Liver (tissue), 9 donors: ENCODE measurements around the gene IKZF1. TPM values are rescaled to one million over a fixed set of nuclear protein-coding genes. Genes with fewer than 3 reads are reported as not detected.
A peak's percentile ranks its signal among the peaks of the same experiment; 100 is the strongest.

Experiments used
- DNase-seq: peaks from one replicate; pipeline ENCODE4 v3.0.0-alpha.2; 2017; ENCODE audit warnings: low spot score
- H3K27ac ChIP-seq, 2 donors: one replicate each; pipeline ENCODE4 v1.7.0; 2013; ENCODE audit warnings: inconsistent platforms in 2 of 2, low read length in 2 of 2, control low read depth in 1 of 2, low read depth in 1 of 2, mild to moderate bottlenecking in 1 of 2
- H3K27me3 ChIP-seq, 4 donors: one replicate each; pipeline versions ENCODE4 v1.6.1 to v1.7.0; 2013; ENCODE audit warnings: low read length in 3 of 4, inconsistent platforms in 1 of 4, mild to moderate bottlenecking in 1 of 4, moderate library complexity in 1 of 4; ENCODE audit not compliant: control insufficient read depth in 4 of 4, insufficient read depth in 4 of 4
- H3K36me3 ChIP-seq, 4 donors: one replicate each; pipeline versions ENCODE4 v1.6.1 to v1.7.0; 2013; ENCODE audit warnings: low read length in 3 of 4, mild to moderate bottlenecking in 3 of 4, low read depth in 1 of 4, moderate library complexity in 1 of 4; ENCODE audit not compliant: control insufficient read depth in 4 of 4, insufficient read depth in 3 of 4
- H3K4me1 ChIP-seq, 4 donors: one replicate each; pipeline versions ENCODE4 v1.6.1 to v1.7.0; 2013; ENCODE audit warnings: low read length in 3 of 4, mild to moderate bottlenecking in 3 of 4, moderate library complexity in 1 of 4; ENCODE audit not compliant: control insufficient read depth in 4 of 4, insufficient read depth in 4 of 4
- H3K4me3 ChIP-seq, 3 donors: one replicate each; pipeline versions ENCODE4 v1.6.1 to v1.7.0; 2013; ENCODE audit warnings: low read length in 3 of 3, control low read depth in 1 of 3, low read depth in 1 of 3, mild to moderate bottlenecking in 1 of 3
- H3K9ac ChIP-seq, 2 donors: one replicate each; pipeline ENCODE4 v1.7.0; 2013; ENCODE audit warnings: low read length in 2 of 2, mild to moderate bottlenecking in 2 of 2, moderate library complexity in 2 of 2, control low read depth in 1 of 2, low read depth in 1 of 2
- H3K9me3 ChIP-seq, 4 donors: one replicate each; pipeline versions ENCODE4 v1.6.1 to v1.7.0; 2013; ENCODE audit warnings: low read length in 3 of 4; ENCODE audit not compliant: control insufficient read depth in 4 of 4
- ATF3 ChIP-seq: IDR thresholded peaks from 2 replicates; pipeline ENCODE4 v1.6.1; 2016; ENCODE audit warnings: antibody characterized with exemption
- CTCF ChIP-seq: fragments of 150-350 bp; IDR thresholded peaks from 2 replicates; pipeline ENCODE4 v1.5.1; 2017; ENCODE audit warnings: improper control_type of control experiment, low read depth, low read length; ENCODE audit not compliant: missing input control
- EGR1 ChIP-seq, 2 donors: IDR thresholded peaks; 2 replicates each; pipeline ENCODE4 v1.6.1; 2016 to 2018; ENCODE audit warnings: antibody characterized with exemption in 2 of 2, low read depth in 2 of 2
- GABPA ChIP-seq, 2 donors: IDR thresholded peaks in 1 of 2; conservative IDR thresholded peaks in 1 of 2; 2 replicates each; pipeline ENCODE4 v1.6.1; 2016; ENCODE audit warnings: antibody characterized with exemption in 2 of 2, mild to moderate bottlenecking in 1 of 2, moderate library complexity in 1 of 2
- HNF4A ChIP-seq, 2 donors: conservative IDR thresholded peaks; 2 replicates each; pipeline ENCODE4 v1.6.1; 2016; ENCODE audit warnings: antibody characterized with exemption in 2 of 2, mild to moderate bottlenecking in 2 of 2
- HNF4G ChIP-seq: IDR thresholded peaks from 2 replicates; pipeline ENCODE4 v1.6.1; 2016; ENCODE audit warnings: antibody characterized with exemption
- JUND ChIP-seq, 2 donors: IDR thresholded peaks; 2 replicates each; pipeline ENCODE4 v1.6.1; 2016; ENCODE audit warnings: antibody characterized with exemption in 2 of 2
- MAX ChIP-seq: IDR thresholded peaks from 2 replicates; pipeline ENCODE4 v1.6.1; 2016; ENCODE audit warnings: antibody characterized with exemption
- NR2F2 ChIP-seq: IDR thresholded peaks from 2 replicates; pipeline ENCODE4 v1.6.1; 2016; ENCODE audit warnings: antibody characterized with exemption
- RAD21 ChIP-seq, 2 donors: IDR thresholded peaks; 2 replicates each; pipeline ENCODE4 v1.6.1; 2016; ENCODE audit warnings: antibody characterized with exemption in 2 of 2, mild to moderate bottlenecking in 2 of 2
- REST ChIP-seq: IDR thresholded peaks from 2 replicates; pipeline ENCODE4 v1.6.1; 2016; ENCODE audit warnings: antibody characterized with exemption, mild to moderate bottlenecking
- RXRA ChIP-seq, 2 donors: IDR thresholded peaks; 2 replicates each; pipeline ENCODE4 v1.6.1; 2017 to 2018; ENCODE audit warnings: antibody characterized with exemption in 2 of 2, mild to moderate bottlenecking in 1 of 2
- TAF1 ChIP-seq: conservative IDR thresholded peaks from 2 replicates; pipeline ENCODE4 v1.6.1; 2016; ENCODE audit warnings: antibody characterized with exemption, mild to moderate bottlenecking
- YY1 ChIP-seq: IDR thresholded peaks from 2 replicates; pipeline ENCODE4 v1.6.1; 2016; ENCODE audit warnings: antibody characterized with exemption, mild to moderate bottlenecking
- ZBTB33 ChIP-seq: IDR thresholded peaks from 2 replicates; pipeline ENCODE4 v1.6.1; 2016; ENCODE audit warnings: antibody characterized with exemption
- WGBS: extraction: QIAGEN DNeasy Blood & Tissue Kit; methylation state at CpG from one replicate; pipeline ENCODE4 v1.1.7; 2013; 5-methylcytosine and 5-hydroxymethylcytosine counted together
- polyA plus RNA-seq, 2 donors: library from polyadenylated mRNA; stranded (reverse) in 1 of 2; unstranded in 1 of 2; fragments of 200-250 nt in 1 of 2; fragments of >200 nt in 1 of 2; fragmentation: Nextera tagmentation in 1 of 2; extraction: Ambion mirVana in 1 of 2; gene quantifications; one replicate each; pipeline versions ENCODE4 v1.2.1 to v1.2.3, GENCODE V29; 2013 to 2015
- total RNA-seq, 2 donors: library from RNA; depleted of rRNA; stranded (reverse); fragments of >200 nt; gene quantifications; one replicate each; pipeline ENCODE4 v1.2.3, GENCODE V29; 2014
- donor health status: healthy.
- donor health status: healthy.
- donor health status: healthy.
- donor health status: healthy.
- donor health status: healthy.

Gene IKZF1
- total and polyA plus RNA-seq, 4 donors, result 1.6 to 43.5 (median 6.2) TPM

- 59% methylated on average over 7 of the region's 7 CpGs for WGBS
- H3K4me1 ChIP-seq, result no peaks in the 10 kb centered on the region
- H3K36me3 ChIP-seq, result no peaks in the 10 kb centered on the region
- no peak overlapping the region for H3K27ac ChIP-seq
- H3K9ac ChIP-seq, result no peak overlapping the region
- H3K9me3 ChIP-seq, result no peaks in the 10 kb centered on the region
- no peak overlapping the region for H3K4me3 ChIP-seq
- TF ChIP-seq JUND (IDR thresholded peaks at IDR 0.05) (no peak), TAF1 (no peak), GABPA (IDR thresholded peaks at IDR 0.05 in 1 of 2, conservative IDR thresholded peaks at IDR 0.05 in 1 of 2) (no peak), REST (no peak), HNF4G (no peak), RAD21 (IDR thresholded peaks at IDR 0.05) (no peak)
- DNase-seq, result peak; percentile 66
- no peaks in the 10 kb centered on the region for H3K27me3 ChIP-seq
Measured at GRCh38 chr7:50339990-50340500, 35.5 kb downstream of the IKZF1 start.

- Histone ChIP-seq H3K36me3 (no peaks in the 10 kb centered on the region), H3K4me1 (no peaks in the 10 kb centered on the region), H3K27ac (no peak overlapping the region), H3K9me3 (no peaks in the 10 kb centered on the region), H3K27me3 (no peaks in the 10 kb centered on the region), H3K9ac (no peak overlapping the region), H3K4me3 (no peak overlapping the region)
- DNase-seq, result no peak
- whole genome bisulfite sequencing, result 54% methylated on average over 1 of the region's 1 CpG
- no peak for TF ChIP-seq MAX
- no peak for TF ChIP-seq ATF3
- no peak for TF ChIP-seq EGR1 (IDR thresholded peaks at IDR 0.05; ENCODE audit: low read depth in 2 of 2)
- TF ChIP-seq NR2F2, result no peak
- TF ChIP-seq RXRA (IDR thresholded peaks at IDR 0.05), result no peak
- TF ChIP-seq JUND (IDR thresholded peaks at IDR 0.05), result no peak
- no peak for TF ChIP-seq HNF4A (conservative IDR thresholded peaks at IDR 0.05)
- no peak for TF ChIP-seq GABPA (IDR thresholded peaks at IDR 0.05 in 1 of 2, conservative IDR thresholded peaks at IDR 0.05 in 1 of 2)
- TF ChIP-seq ZBTB33, result no peak
- TF ChIP-seq YY1, result no peak
- TF ChIP-seq TAF1, result no peak
- TF ChIP-seq REST, result no peak
- TF ChIP-seq CTCF, result no peak
Measured at GRCh38 chr7:50341724-50342123, 37.2 kb downstream of the IKZF1 start.
